GM06990 (cell line): ENCODE results near the gene NBEA.

Source experiments
- DNase-seq: peaks from one replicate; pipeline ENCODE4 v3.0.0-alpha.2; 2011; ENCODE audit not compliant: insufficient read length; ENCODE audit errors: extremely low read depth
- H3K27me3 ChIP-seq: replicated peaks from 2 replicates; pipeline ENCODE4 v1.6.0; 2011; ENCODE audit warnings: low read length; ENCODE audit not compliant: control insufficient read depth, insufficient read depth
- H3K36me3 ChIP-seq: 2 replicates; pipeline ENCODE4 v1.5.1; 2011; ENCODE audit warnings: low read length; ENCODE audit not compliant: control insufficient read depth, insufficient read depth
- H3K4me3 ChIP-seq: replicated peaks from 2 replicates; pipeline ENCODE4 v1.5.1; 2011; ENCODE audit warnings: low read depth, mild to moderate bottlenecking, control low read depth, low read length
- TF ChIP-seq, protein P1 (sequence below): IDR thresholded peaks from 2 replicates; pipeline ENCODE4 v1.5.1; 2011; ENCODE audit warnings: low read length, control low read depth, mild to moderate bottlenecking, inconsistent platforms; ENCODE audit not compliant: insufficient read depth, poor library complexity, severe bottlenecking

Gene NBEA

DNA sequence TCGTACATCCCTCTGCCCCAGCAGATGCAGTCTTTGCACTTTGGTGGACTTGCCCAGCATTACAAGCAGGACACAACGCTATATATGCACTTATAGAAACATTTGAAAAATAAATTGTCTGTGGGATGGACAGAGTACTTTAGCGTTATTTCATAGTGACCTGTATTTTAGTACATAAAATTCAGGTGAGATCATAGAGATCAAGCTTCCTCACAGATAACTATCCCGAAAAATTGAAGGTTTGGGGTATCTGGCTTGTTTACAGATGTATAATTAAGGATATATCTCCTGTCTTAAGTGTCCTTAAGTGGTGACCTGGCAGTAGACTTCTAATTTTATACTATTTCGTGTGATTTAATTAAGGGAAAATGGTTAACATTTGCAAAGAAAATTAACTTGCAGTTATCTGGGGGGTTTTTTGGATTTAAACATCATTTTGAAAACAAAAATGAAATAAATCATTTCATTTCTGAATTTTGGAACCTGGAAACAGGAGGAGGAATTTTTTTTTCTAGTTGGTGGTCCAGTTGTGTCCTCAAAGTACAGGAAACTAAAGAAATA is 535.4 kb downstream of the NBEA start:
- TF ChIP-seq, protein P1, sequence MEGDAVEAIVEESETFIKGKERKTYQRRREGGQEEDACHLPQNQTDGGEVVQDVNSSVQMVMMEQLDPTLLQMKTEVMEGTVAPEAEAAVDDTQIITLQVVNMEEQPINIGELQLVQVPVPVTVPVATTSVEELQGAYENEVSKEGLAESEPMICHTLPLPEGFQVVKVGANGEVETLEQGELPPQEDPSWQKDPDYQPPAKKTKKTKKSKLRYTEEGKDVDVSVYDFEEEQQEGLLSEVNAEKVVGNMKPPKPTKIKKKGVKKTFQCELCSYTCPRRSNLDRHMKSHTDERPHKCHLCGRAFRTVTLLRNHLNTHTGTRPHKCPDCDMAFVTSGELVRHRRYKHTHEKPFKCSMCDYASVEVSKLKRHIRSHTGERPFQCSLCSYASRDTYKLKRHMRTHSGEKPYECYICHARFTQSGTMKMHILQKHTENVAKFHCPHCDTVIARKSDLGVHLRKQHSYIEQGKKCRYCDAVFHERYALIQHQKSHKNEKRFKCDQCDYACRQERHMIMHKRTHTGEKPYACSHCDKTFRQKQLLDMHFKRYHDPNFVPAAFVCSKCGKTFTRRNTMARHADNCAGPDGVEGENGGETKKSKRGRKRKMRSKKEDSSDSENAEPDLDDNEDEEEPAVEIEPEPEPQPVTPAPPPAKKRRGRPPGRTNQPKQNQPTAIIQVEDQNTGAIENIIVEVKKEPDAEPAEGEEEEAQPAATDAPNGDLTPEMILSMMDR, result no peak
- DNase-seq, result no peak
- H3K36me3 ChIP-seq, result no peaks in the 10 kb centered on the region
- no peaks in the 10 kb centered on the region; the same call in 1 of the 2 replicates for H3K27me3 ChIP-seq
- no peak overlapping the region for H3K4me3 ChIP-seq

GRCh38 chr13:35478271-35479037 is 536.4 kb downstream of the NBEA start:
- no peak for DNase-seq
- Histone ChIP-seq H3K27me3 (no peaks in the 10 kb centered on the region; the same call in 1 of the 2 replicates), H3K36me3 (no peaks in the 10 kb centered on the region), H3K4me3 (0 out of 2 replicates have a peak overlapping the region, but pooled peaks have one; percentile 9)
- TF ChIP-seq, protein P1, result no peak

- no peak for DNase-seq
- Histone ChIP-seq H3K27me3 (no peaks in the 10 kb centered on the region; the same call in 1 of the 2 replicates), H3K36me3 (no peaks in the 10 kb centered on the region), H3K4me3 (no peak overlapping the region)
- TF ChIP-seq, protein P1, result no peak
Measured at GRCh38 chr13:35479038-35479492, 537.0 kb downstream of the NBEA start.

GRCh38 chr13:35479706-35480105 is 537.6 kb downstream of the NBEA start:
- Histone ChIP-seq H3K27me3 (no peaks in the 10 kb centered on the region; the same call in 1 of the 2 replicates), H3K36me3 (no peaks in the 10 kb centered on the region), H3K4me3 (no peak overlapping the region)
- no peak for DNase-seq
- TF ChIP-seq, protein P1, result no peak

DNA sequence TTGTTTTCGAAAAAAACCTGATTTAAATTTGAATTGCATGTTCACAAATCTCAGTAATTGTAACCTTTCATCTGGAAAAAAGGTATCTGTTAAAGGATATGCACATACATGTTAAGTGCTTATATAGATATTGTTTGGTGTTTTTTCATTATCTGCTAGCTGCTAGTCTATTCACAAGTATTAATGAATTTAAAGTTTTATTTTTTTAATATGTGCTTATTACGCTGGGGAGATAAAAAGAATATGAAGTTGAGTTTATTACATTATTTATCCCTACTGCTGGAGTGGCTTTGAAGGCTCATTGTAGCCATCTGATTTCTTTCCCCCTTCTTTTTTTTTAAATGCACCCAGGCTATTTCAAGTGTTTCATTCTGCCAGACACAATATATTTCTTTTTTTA is 538.3 kb downstream of the NBEA start:
- H3K4me3 ChIP-seq, result no peak overlapping the region
- H3K36me3 ChIP-seq, result no peaks in the 10 kb centered on the region
- TF ChIP-seq, protein P1, result no peak
- DNase-seq, result no peak
- H3K27me3 ChIP-seq, result no peaks in the 10 kb centered on the region; the same call in 1 of the 2 replicates
